OCI-LY3 (cell line): ENCODE results near the gene SEC14L3.
A peak's percentile ranks its signal among the peaks of the same experiment; 100 is the strongest.

Experiments used
- CTCF ChIP-seq: fragments of 200-600, 300-600 bp; sonication (generic); IDR thresholded peaks from 2 replicates; pipeline ENCODE4 v1.5.1; 2014; ENCODE audit warnings: antibody characterized with exemption, low read length, low read depth
- EZH2phosphoT487 ChIP-seq: fragments of 200-600 bp; shearing (Covaris generic); IDR thresholded peaks from 2 replicates; pipeline ENCODE4 v1.6.1; 2018; ENCODE audit warnings: antibody characterized with exemption, mixed run types, low read depth

- TF ChIP-seq CTCF (peak; percentile 94), EZH2phosphoT487 (no peak)
Observed at GRCh38 chr22:30485362-30485988, 13.7 kb upstream of the SEC14L3 start.
